HL-60 (cell line): ENCODE measurements around the gene DSEL.

Experiments used
- DNase-seq, 2 experiments: peaks; one replicate each; pipeline ENCODE4 v3.0.0-alpha.2; 2010 to 2020; ENCODE audit warnings: low read depth in 1 of 2, low spot score in 1 of 2
- H3K27ac ChIP-seq: fragments of 250-450 bp; sonication (Bioruptor Pico); replicated peaks from 2 replicates; pipeline ENCODE4 v1.5.1; 2020; ENCODE audit warnings: mild to moderate bottlenecking, moderate library complexity
- H3K27me3 ChIP-seq: fragments of 250-450 bp; sonication (Bioruptor Pico); 2 replicates; pipeline ENCODE4 v1.5.1; 2021; ENCODE audit warnings: mild to moderate bottlenecking, moderate library complexity; ENCODE audit not compliant: insufficient read depth, poor library complexity, severe bottlenecking
- H3K4me3 ChIP-seq: replicated peaks from 2 replicates; pipeline ENCODE4 v1.5.1; 2011; ENCODE audit warnings: mild to moderate bottlenecking, control low read depth, low read length; ENCODE audit not compliant: insufficient read depth
- CTCF ChIP-seq: IDR thresholded peaks from one replicate; pipeline ENCODE4 v1.5.1; 2011; ENCODE audit warnings: low read length, control low read depth, inconsistent platforms; ENCODE audit not compliant: insufficient read depth
- GABPA ChIP-seq: IDR thresholded peaks from 2 replicates; pipeline ENCODE4 v1.6.1; 2012; ENCODE audit warnings: low read depth
- POLR2AphosphoS5 ChIP-seq: IDR thresholded peaks from 2 replicates; pipeline ENCODE4 v1.6.1; 2012; ENCODE audit warnings: low read depth
- REST ChIP-seq: IDR thresholded peaks from 2 replicates; pipeline ENCODE4 v1.6.1; 2012; ENCODE audit warnings: low read depth; ENCODE audit not compliant: insufficient replicate concordance
- SPI1 ChIP-seq: IDR thresholded peaks from 2 replicates; pipeline ENCODE4 v1.6.1; 2012; ENCODE audit warnings: low read depth, mild to moderate bottlenecking, borderline replicate concordance

The DSEL gene

DNA sequence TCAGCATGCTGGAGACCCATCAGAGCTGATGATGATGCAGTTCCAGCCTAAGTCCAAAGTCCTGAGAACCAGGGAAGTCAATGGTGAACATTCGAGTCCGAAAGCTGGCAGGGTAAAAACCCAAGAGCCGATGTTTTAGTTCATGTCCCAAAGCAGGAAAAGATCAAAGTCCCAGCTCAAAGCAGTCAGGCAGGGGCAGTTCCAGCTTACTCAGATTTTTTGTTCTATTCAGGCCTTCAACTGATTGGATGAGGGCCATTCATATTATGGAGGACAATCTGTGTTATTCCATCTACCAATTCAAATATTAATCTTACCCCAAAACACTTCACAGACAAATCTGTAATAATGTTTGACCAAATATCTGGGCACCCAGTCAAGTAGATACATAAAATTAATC is 38.3 kb downstream of the DSEL start:
- H3K4me3 ChIP-seq: no peak overlapping the region
- no peak overlapping the region for H3K27ac ChIP-seq
- H3K27me3 ChIP-seq: no peaks in the 10 kb centered on the region
- no peak for DNase-seq
- no peak for TF ChIP-seq CTCF

- no peak overlapping the region for H3K27ac ChIP-seq
- H3K4me3 ChIP-seq: no peak overlapping the region
- no peaks in the 10 kb centered on the region for H3K27me3 ChIP-seq
- DNase-seq: no peak
- TF ChIP-seq GABPA (no peak), POLR2AphosphoS5 (no peak), REST (no peak), SPI1 (no peak), CTCF (no peak)
Observed at GRCh38 chr18:67477522-67477921, 39.0 kb downstream of the DSEL start.

DNA sequence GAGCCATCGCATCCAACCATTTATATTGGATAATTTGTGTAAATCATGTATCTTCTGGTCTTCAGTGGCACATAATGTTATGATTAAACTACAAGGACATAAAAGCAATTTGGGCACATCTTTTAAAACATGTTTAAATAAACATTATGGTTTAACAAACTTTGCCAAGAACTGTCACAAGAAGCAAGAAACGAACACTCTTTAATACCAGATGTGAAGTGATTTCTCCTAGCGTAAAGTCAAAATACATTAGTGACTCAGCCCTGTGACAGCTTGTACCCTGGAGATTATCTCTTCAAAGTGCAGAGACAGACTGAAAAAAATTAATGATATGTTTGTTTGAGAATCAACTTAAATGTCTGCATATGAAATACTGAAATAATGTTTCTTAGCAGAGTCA is 39.9 kb downstream of the DSEL start:
- Histone ChIP-seq H3K4me3 (no peak overlapping the region), H3K27me3 (no peaks in the 10 kb centered on the region), H3K27ac (no peak overlapping the region)
- no peak for DNase-seq
- TF ChIP-seq CTCF (no peak), SPI1 (no peak), GABPA (no peak), REST (no peak)

GRCh38 chr18:67475673-67476072 is 40.8 kb downstream of the DSEL start:
- TF ChIP-seq CTCF (no peak), POLR2AphosphoS5 (no peak)
- Histone ChIP-seq H3K27me3 (no peaks in the 10 kb centered on the region), H3K4me3 (no peak overlapping the region), H3K27ac (no peak overlapping the region)
- DNase-seq: no peak
